GM12875 (cell line): Measurements from ENCODE around the gene ARNT2.
"Not testable (repeated sequence)": the region's sequence is repeated elsewhere in the genome, so short reads cannot be mapped to it uniquely, and the experiment has no call there.

Experiments used
- H3K4me3 ChIP-seq: one replicate; pipeline ENCODE4 v1.5.1; 2011; ENCODE audit warnings: low read depth, low read length, control low read depth
- CTCF ChIP-seq: IDR thresholded peaks from 2 replicates; pipeline ENCODE4 v1.5.1; 2011; ENCODE audit warnings: low read depth, mild to moderate bottlenecking, control low read depth, inconsistent platforms, low read length, moderate library complexity, borderline replicate concordance; ENCODE audit not compliant: insufficient read depth

The ARNT2 gene

GRCh38 chr15:80380154-80380553 is 24.0 kb upstream of the ARNT2 start:
- no peak overlapping the region for H3K4me3 ChIP-seq
- no peak for TF ChIP-seq CTCF

- TF ChIP-seq CTCF, result no peak
Observed at GRCh38 chr15:80382285-80382684, 21.9 kb upstream of the ARNT2 start.

GRCh38 chr15:80384432-80384831 is 19.8 kb upstream of the ARNT2 start:
- no peak for TF ChIP-seq CTCF
- no peak overlapping the region for H3K4me3 ChIP-seq

More at GRCh38 chr15:80382285-80382684, 21.9 kb upstream of the ARNT2 start:
- no peak overlapping the region for H3K4me3 ChIP-seq

DNA sequence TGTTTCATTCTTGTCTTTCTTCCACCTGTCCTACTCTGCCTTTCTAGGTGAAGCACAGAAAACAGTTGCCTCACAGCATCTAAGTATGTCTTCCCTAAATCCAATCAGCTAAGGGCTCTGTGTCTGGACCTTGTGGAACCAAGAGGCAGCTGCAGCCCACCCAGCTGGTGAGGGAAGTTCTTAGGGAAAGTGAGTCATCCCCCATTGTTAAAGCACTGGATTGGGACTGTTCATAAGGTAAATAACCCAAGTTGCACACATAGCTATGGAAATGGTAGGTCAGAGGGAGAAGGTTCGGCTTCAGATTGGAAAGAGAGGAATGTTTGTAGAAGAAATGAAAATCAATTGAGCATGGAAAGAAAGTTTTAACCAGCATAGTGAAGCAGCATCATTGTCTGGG is 18.0 kb upstream of the ARNT2 start:
- H3K4me3 ChIP-seq, result no peak overlapping the region
- TF ChIP-seq CTCF, result no peak

GRCh38 chr15:80388326-80388725 is 15.9 kb upstream of the ARNT2 start:
- TF ChIP-seq CTCF, result no peak
- H3K4me3 ChIP-seq, result no peak overlapping the region

DNA sequence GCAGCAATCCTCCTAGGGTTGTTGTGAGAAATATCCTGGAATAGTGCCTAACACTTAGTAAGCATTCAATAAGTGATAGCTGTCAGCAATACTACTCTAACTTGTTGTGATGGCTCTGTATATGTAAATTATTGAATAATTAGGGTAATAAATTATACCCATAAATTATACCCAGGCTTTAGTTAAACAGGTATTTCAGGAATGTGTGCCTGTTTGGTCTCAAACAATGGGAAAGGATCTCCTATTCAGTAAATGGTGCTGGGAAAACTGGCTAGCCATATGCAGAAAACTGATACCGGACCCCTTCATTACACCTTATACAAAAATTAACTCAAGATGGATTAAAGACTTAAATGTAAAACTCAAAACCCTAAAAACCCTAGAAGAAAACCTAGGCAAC is 14.8 kb upstream of the ARNT2 start:
- no peak for TF ChIP-seq CTCF
- no peak overlapping the region for H3K4me3 ChIP-seq

DNA sequence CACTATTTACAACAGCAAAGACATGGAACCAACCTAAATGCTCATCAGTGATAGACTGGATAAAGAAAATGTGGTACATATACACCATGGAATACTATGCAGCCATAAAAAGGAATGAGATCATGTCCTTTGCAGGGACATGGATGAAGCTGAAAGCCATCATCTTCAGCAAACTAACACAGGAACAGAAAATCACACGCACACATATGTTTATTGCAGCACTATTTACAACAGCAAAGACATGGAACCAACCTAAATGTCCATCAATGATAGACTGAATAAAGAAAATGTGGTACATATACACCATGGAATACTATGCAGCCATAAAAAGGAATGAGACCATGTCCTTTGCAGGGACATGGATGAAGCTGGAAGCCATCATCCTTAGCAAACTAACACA is 13.2 kb upstream of the ARNT2 start:
- not testable (repeated sequence) for H3K4me3 ChIP-seq

DNA sequence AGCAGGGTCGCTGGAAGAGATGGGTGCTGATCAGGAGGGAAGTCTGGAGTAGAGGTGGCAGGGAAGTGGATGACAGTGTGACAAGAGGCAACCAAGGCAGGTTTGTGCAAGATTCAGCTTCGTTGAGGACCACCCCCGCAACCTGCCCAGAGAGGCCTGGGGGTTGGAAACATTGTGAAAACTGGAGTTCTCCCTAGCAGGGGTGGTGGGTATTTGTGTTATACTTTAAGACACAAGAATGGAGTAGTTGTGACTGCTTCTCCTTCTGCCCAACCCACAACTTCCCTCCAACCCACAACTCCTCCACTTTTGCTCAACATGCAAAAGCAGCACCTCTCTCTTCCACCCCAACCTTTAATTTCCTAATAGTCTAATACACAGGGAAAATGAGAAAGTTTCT is 8.6 kb upstream of the ARNT2 start:
- H3K4me3 ChIP-seq, result no peak overlapping the region
- no peak for TF ChIP-seq CTCF
